Kidney (tissue), 14 donors: Measurements from ENCODE around the gene CAMSAP2. TPM values are rescaled to one million over a fixed set of nuclear protein-coding genes. Genes with fewer than 3 reads are reported as not detected.

ENCODE experiments used
- DNase-seq, 5 donors: peaks; one replicate each; pipeline ENCODE4 v3.0.0-alpha.2; 2013 to 2020
- FAIRE-seq: peaks from 2 replicates; lab custom pipeline; 2012; peaks lifted over from hg19 to GRCh38; lab: Jason Lieb, UNC
- H3K27ac ChIP-seq, 2 donors: one replicate each; pipeline ENCODE4 v1.7.0; 2013; ENCODE audit warnings: low read depth in 2 of 2, low read length in 2 of 2, inconsistent platforms in 1 of 2
- H3K27me3 ChIP-seq: one replicate; pipeline ENCODE4 v1.7.1; 2013; ENCODE audit warnings: low read length, inconsistent platforms; ENCODE audit not compliant: control insufficient read depth, insufficient read depth
- H3K36me3 ChIP-seq, 3 donors: one replicate each; pipeline versions ENCODE4 v1.7.0 to v1.7.1; 2013; ENCODE audit warnings: low read length in 3 of 3, control low read depth in 1 of 3, inconsistent platforms in 1 of 3; ENCODE audit not compliant: insufficient read depth in 3 of 3, control insufficient read depth in 2 of 3
- H3K4me1 ChIP-seq, 3 donors: one replicate each; pipeline versions ENCODE4 v1.7.0 to v1.7.1; 2013; ENCODE audit warnings: low read length in 3 of 3, inconsistent platforms in 1 of 3, low read depth in 1 of 3; ENCODE audit not compliant: control insufficient read depth in 2 of 3, insufficient read depth in 2 of 3
- H3K4me3 ChIP-seq, 3 donors: one replicate each; pipeline versions ENCODE4 v1.7.0 to v1.8.1; 2013; ENCODE audit warnings: low read length in 3 of 3, control low read depth in 1 of 3, inconsistent platforms in 1 of 3
- H3K9ac ChIP-seq, 3 donors: one replicate each; pipeline versions ENCODE4 v1.7.0 to v1.7.1; 2013; ENCODE audit warnings: low read length in 3 of 3, control low read depth in 1 of 3, inconsistent platforms in 1 of 3
- H3K9me3 ChIP-seq, 3 donors: one replicate each; pipeline versions ENCODE4 v1.7.0 to v1.7.1; 2013; ENCODE audit warnings: low read length in 3 of 3, control low read depth in 1 of 3, inconsistent platforms in 1 of 3; ENCODE audit not compliant: control insufficient read depth in 2 of 3, insufficient read depth in 1 of 3
- intact Hi-C: fragments of 100-400 bp; cut with DNase I; formaldehyde crosslinking; loops from one replicate; pipeline ENCODE4 v1.11.1; 2022
- polyA plus RNA-seq: library from polyadenylated mRNA; stranded (reverse); fragments of 350-450 nt; fragmentation: Illumina TruSeq; extraction: RNeasy Lipid Tissue Mini Kit (QIAGEN cat#74804); gene quantifications from one replicate; pipeline ENCODE4 v1.2.3, GENCODE V29; 2014; ENCODE audit warnings: low read depth, low replicate concordance; ENCODE audit not compliant: insufficient read depth
- total RNA-seq: library from RNA; stranded (reverse); fragmentation: NEBNext Ultra II Directional; extraction: Animal tissue kit (Norgen Biotek cat#: 25700); gene quantifications from one replicate; pipeline ENCODE4 v1.2.1, GENCODE V29; 2021
- TF ChIP-seq, protein P1 (sequence below): IDR thresholded peaks from 3 replicates; pipeline ENCODE4 v1.5.1; 2012; ENCODE audit warnings: mild to moderate bottlenecking, moderate library complexity, borderline replicate concordance; ENCODE audit not compliant: insufficient read depth; ENCODE audit errors: extremely low read depth
- donor health status: control.
- donor health status: control.
- donor health status: control.
- donor health status: control.
- donor health status: control.
- donor health status: DM: yes; HTN: yes; CAD: no.
- donor health status: Normal renal cell carcinoma (clear cell type).

Gene CAMSAP2
- total and polyA plus RNA-seq, 2 donors from 2014 or later: 7.5 to 30.3 TPM

DNA sequence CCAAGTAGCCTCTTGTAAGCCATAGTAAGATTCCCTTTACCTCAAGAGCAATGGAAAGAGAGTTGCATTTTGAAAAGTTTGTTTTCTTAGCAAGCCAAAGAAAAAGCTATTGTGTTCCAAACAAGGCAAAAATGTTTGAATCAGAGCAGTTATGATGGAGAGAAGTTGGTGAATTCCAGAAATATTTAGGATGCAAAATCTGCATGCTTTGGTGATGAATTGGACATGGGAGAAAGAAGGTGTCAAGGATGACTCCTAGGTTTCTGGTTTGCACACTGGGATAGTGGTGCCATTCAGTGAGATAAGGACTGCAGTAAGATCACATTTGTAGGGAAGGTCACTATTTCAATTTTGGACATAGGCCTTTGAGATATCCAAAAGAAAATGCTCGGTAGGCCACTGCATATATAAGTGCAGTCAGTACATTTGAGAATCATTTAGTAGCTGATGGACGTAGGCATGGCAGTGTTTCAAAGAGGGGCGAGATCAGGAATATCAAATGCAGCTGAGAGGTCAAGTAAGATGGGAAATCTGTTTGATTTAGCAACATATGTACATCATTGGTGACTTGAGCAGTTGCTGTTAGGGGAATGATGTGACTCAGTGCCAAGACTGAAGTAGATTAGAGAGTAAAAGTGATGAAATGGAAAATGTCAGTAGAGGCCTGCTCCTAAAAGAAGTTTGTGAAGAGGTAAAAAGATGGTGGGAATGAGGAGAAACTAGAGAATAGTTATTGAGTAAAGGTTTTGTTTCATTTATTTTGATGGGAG, 100.2 kb downstream of the CAMSAP2 start:
- DNase-seq (no peak), FAIRE-seq (no peak)
- Histone ChIP-seq H3K9me3 (no peaks in the 10 kb centered on the region), H3K36me3 (peaks cover 0 to 3% (median 3%) of the 10 kb centered on the region in 3 donors), H3K9ac (no peak overlapping the region), H3K27ac (no peak overlapping the region), H3K27me3 (no peaks in the 10 kb centered on the region), H3K4me1 (no peaks in the 10 kb centered on the region), H3K4me3 (no peak overlapping the region)
- TF ChIP-seq, protein P1, sequence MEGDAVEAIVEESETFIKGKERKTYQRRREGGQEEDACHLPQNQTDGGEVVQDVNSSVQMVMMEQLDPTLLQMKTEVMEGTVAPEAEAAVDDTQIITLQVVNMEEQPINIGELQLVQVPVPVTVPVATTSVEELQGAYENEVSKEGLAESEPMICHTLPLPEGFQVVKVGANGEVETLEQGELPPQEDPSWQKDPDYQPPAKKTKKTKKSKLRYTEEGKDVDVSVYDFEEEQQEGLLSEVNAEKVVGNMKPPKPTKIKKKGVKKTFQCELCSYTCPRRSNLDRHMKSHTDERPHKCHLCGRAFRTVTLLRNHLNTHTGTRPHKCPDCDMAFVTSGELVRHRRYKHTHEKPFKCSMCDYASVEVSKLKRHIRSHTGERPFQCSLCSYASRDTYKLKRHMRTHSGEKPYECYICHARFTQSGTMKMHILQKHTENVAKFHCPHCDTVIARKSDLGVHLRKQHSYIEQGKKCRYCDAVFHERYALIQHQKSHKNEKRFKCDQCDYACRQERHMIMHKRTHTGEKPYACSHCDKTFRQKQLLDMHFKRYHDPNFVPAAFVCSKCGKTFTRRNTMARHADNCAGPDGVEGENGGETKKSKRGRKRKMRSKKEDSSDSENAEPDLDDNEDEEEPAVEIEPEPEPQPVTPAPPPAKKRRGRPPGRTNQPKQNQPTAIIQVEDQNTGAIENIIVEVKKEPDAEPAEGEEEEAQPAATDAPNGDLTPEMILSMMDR: no peak
- intact Hi-C loops: no loop called here

DNA sequence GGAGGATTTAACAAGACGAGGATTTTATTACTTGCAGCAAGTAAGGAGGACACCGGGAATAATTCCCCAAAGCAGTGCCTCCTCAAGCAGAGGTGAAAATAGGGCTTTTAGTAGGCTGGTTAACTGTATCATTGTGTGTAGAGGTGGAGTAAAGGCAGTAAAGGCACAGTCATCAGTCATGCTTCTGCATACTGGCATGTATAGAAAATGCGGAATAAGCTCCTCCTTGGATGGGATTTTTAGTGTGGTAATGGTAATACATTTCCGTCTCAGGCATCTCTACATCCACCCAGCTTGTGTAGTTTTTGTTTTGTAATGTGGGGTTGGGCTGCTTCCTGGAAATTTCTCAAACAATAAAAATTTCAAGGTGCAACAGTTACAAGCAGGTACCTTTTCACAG, 106.7 kb downstream of the CAMSAP2 start:
- H3K36me3 ChIP-seq: peaks cover 9 to 18% (median 17%) of the 10 kb centered on the region in 3 donors
- H3K9me3 ChIP-seq: no peaks in the 10 kb centered on the region
- H3K27ac ChIP-seq: no peak overlapping the region
- intact Hi-C loops: no loop called here
- DNase-seq (no peak), FAIRE-seq (no peak)
- H3K4me1 ChIP-seq: no peaks in the 10 kb centered on the region
- no peak overlapping the region for H3K4me3 ChIP-seq
- TF ChIP-seq, protein P1: no peak
- H3K9ac ChIP-seq: no peak overlapping the region
- H3K27me3 ChIP-seq: no peaks in the 10 kb centered on the region

DNA sequence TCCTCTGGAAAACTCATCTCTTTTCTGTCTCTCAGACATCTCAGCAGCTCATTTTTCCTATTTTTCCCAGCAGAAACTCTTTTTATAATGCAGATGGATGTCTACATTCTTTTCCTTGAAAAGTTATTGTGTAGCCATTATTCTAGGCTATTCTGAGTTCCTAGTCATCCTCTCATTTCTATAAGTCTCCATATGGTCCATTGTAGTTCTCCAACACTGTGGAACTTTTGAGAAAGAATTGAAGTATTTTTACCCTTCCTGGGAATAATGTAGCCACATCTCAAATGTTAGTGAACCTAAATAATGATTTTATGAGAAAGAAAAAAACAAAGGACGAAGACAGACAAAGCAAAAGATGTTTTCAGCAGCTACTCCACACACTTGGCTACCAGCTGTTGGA, 107.7 kb downstream of the CAMSAP2 start:
- Histone ChIP-seq H3K9ac (no peak overlapping the region), H3K4me3 (no peak overlapping the region), H3K27me3 (no peaks in the 10 kb centered on the region), H3K4me1 (no peaks in the 10 kb centered on the region), H3K36me3 (peaks cover 9 to 20% (median 18%) of the 10 kb centered on the region in 3 donors), H3K9me3 (no peaks in the 10 kb centered on the region), H3K27ac (no peak overlapping the region)
- no peak for FAIRE-seq
- intact Hi-C loops: no loop called here
- TF ChIP-seq, protein P1: no peak
- DNase-seq: no peak
